GM12874 (cell line): Measurements from ENCODE around the gene DSCAM.

ENCODE experiments used
- CTCF ChIP-seq: IDR thresholded peaks from 2 replicates; pipeline ENCODE4 v1.5.1; 2011; ENCODE audit warnings: low read depth, mild to moderate bottlenecking, control low read depth, low read length, moderate library complexity; ENCODE audit not compliant: insufficient read depth

DSCAM gene

DNA sequence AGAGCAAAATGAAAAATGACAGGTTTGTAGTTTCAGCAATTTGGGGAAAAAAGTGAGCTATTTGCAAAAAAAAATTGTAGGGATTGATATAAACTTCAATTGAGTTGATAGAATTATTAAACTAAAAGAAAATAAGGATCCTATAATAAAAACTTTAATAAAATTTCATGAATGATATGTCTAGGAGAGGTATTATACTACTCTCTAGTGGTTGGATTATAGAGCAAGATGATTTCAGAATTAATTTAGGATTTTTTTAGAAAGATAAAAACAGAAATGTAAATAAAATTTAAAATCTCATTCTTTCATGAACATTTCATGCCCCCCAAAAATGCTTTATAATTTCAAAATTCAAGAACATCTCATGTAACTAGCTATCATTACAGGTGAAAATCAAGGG lies 430.4 kb downstream of the DSCAM start:
- TF ChIP-seq CTCF: no peak

GRCh38 chr21:40408561-40408960 lies 438.4 kb downstream of the DSCAM start:
- no peak for TF ChIP-seq CTCF

- no peak for TF ChIP-seq CTCF
Measured at GRCh38 chr21:40404396-40404800, 442.6 kb downstream of the DSCAM start.

DNA sequence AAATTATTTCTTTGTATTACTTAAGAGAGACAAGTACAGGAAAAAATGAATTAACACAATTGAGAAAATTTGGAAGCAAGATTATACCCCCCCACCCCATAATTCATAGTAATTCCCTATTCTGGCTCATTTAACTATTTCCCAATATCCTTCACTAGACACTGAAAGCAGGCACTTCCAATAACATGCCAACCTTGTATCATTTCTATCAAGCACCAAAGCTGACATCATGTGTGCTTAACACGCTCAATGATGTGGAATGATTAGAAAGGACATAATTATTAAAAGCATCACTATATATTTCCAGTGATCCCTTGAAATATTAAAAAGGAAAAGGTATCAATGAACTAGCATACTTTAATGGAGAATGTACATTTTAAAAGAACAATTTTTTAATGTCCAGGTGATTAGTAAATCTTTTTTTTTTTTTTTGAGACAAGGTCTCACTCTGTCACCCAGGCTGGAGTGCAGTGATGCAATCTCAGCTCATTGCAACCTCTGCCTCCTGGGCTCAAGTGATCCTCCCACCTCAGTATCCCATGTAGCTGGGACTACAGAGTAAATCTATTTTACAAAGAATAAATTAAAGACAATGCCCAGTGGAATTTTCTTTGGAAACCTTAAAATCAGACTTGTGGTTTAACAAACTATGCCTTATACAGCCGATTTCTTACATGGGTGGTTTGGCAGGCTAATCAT lies 443.9 kb downstream of the DSCAM start:
- TF ChIP-seq CTCF: no peak

DNA sequence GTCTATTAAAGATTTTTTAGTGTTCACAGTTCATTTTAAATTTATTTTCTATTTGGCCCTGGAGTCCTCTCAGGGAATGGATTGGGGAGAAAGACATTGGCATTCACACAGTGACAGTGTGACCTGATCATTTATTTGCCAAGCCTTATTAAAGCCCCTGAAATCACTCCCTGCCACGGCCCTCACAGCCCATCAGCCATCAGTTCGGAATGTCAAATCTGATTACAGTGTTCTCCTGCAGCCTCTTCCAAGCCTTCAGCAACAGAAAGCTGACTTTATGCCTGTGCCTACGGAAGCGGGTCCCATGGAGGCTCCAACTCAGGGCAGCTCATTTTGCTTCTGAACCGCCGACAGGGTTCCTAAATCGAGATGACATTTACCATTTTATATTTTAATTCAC lies 451.2 kb downstream of the DSCAM start:
- no peak for TF ChIP-seq CTCF

DNA sequence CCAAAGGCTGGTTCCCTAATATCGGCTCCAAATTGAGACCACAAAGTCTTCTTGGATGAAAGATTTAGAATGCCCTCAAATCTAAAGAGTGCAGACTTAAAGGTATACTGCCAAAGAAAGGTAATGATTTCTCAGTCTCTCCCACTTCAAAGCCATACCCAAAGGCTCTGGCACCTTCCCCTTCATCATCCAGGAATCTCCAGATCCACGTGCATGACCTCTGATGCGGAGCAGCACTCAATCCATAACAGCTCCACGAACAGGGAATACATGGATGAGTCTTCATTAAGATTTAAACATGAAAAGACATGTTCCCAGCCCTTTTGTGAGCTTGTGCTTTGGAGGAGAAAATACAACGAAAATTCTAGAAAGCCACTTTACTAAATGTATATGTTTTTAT lies 453.9 kb downstream of the DSCAM start:
- no peak for TF ChIP-seq CTCF

DNA sequence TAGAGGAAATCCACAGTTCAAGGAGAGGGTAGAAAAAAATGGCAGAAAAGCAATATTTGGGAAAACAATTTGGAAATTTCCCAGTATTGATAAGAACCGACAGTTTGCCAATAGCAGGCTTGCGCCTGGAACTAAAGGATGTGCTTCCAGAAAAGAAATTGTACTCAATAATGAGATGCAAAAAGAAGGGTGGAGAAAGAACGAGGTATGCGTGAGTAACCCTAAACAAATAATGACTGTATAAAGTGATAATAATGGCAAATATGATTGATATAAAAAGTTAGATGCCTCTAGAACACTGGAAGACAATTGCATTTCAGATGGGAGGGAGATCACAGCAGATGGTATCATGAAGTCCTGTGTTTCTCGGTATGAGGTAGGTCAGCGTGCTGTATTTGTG lies 458.9 kb downstream of the DSCAM start:
- no peak for TF ChIP-seq CTCF
